Prostate gland (tissue), 2 donors: Measurements from ENCODE around the gene GALNTL6. TPM values are rescaled to one million over a fixed set of nuclear protein-coding genes. Genes with fewer than 3 reads are reported as not detected.

ENCODE experiments used
- DNase-seq: peaks from one replicate; pipeline ENCODE4 v3.0.0-alpha.2; 2019; ENCODE audit warnings: low spot score
- H3K27ac ChIP-seq, 2 donors: fragments of 200-600 bp; sonication (generic); 2 replicates each; pipeline ENCODE4 v1.5.1; 2017 to 2019
- H3K27me3 ChIP-seq: fragments of 200-600 bp; sonication (generic); replicated peaks from 2 replicates; pipeline ENCODE4 v1.5.1; 2019; ENCODE audit not compliant: insufficient read depth
- H3K36me3 ChIP-seq, 2 donors: fragments of 200-600 bp; sonication (generic); 1 replicate in 1 of 2; 2 replicates in 1 of 2; pipeline versions ENCODE4 v1.5.1 to v1.8.1; 2017 to 2019
- H3K4me1 ChIP-seq: fragments of 200-600 bp; sonication (generic); replicated peaks from 2 replicates; pipeline ENCODE4 v1.5.1; 2019
- H3K4me3 ChIP-seq, 2 donors: fragments of 200-600 bp; sonication (generic); 2 replicates each; pipeline ENCODE4 v1.5.1; 2017 to 2019
- H3K9me3 ChIP-seq: fragments of 200-600 bp; sonication (generic); 2 replicates; pipeline ENCODE4 v1.5.1; 2017
- CTCF ChIP-seq, 4 experiments: fragments of 200-600 bp in 2 of 4; fragments of 450-650 bp in 2 of 4; sonication (generic) in 2 of 4; IDR thresholded peaks; 1 replicate in 3 of 4; 2 replicates in 1 of 4; pipeline ENCODE4 v1.5.1; 2016 to 2019; ENCODE audit warnings: antibody characterized with exemption in 4 of 4, mild to moderate bottlenecking in 2 of 4, moderate library complexity in 2 of 4
- POLR2A ChIP-seq: fragments of 450-650 bp; IDR thresholded peaks from one replicate; pipeline ENCODE4 v1.6.1; 2016; ENCODE audit warnings: antibody characterized with exemption, mild to moderate bottlenecking
- POLR2AphosphoS5 ChIP-seq: sonication (generic); formaldehyde crosslinking; IDR thresholded peaks from one replicate; pipeline ENCODE4 v1.6.1; 2017; ENCODE audit warnings: antibody characterized with exemption
- WGBS: methylation state at CpG from one replicate; pipeline ENCODE4 v1.1.5; 2018; 5-methylcytosine and 5-hydroxymethylcytosine counted together
- intact Hi-C: fragments of 100-400 bp; cut with DNase I; formaldehyde crosslinking; loops from one replicate; pipeline ENCODE4 v1.14.2; 2022
- total RNA-seq, 2 donors: library from RNA; depleted of rRNA; stranded (reverse); fragments of >200 nt; gene quantifications; one replicate each; pipeline ENCODE4 v1.1.0, GENCODE V29; 2016

Gene GALNTL6
- total RNA-seq, 2 donors from 2014 or later = 0.23 to 0.85 TPM

GRCh38 chr4:171993247-171993646 is 180.0 kb downstream of the GALNTL6 start:
- 78% methylated on average over 1 of the region's 1 CpG for WGBS
- Histone ChIP-seq H3K27ac (no peak overlapping the region), H3K27me3 (no peaks in the 10 kb centered on the region), H3K4me1 (no peaks in the 10 kb centered on the region), H3K4me3 (no peak overlapping the region), H3K36me3 (no peaks in the 10 kb centered on the region), H3K9me3 (no peaks in the 10 kb centered on the region)
- intact Hi-C loops = no loop called here
- TF ChIP-seq POLR2AphosphoS5 (no peak), CTCF (IDR thresholded peaks at IDR 0.05) (no peak), POLR2A (no peak)
- DNase-seq = no peak

DNA sequence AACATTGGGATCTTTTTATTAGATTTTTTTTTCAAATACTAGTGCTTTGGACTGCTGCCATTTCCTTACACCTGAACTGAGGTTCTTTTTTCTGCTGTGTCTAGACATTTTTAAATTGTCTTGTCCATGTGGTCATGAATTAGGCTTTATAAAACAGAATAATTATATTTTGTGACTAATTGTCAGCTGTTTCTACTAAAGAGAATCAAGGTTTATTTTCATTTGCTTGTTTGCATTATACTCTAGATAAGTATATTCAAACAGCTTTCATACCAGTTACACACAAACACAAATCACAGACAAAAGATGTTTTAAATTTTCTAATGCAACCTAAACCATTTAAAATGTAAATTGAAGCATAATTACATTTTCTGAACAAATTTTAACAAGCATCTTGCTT is 194.7 kb downstream of the GALNTL6 start:
- TF ChIP-seq POLR2AphosphoS5 (no peak), CTCF (IDR thresholded peaks at IDR 0.05) (no peak), POLR2A (no peak)
- Histone ChIP-seq H3K27me3 (no peaks in the 10 kb centered on the region), H3K4me3 (no peak overlapping the region), H3K27ac (no peak overlapping the region), H3K4me1 (no peaks in the 10 kb centered on the region), H3K9me3 (no peaks in the 10 kb centered on the region), H3K36me3 (no peaks in the 10 kb centered on the region)
- no peak for DNase-seq
- intact Hi-C loops = no loop called here

- no peaks in the 10 kb centered on the region for H3K36me3 ChIP-seq
- H3K9me3 ChIP-seq = no peaks in the 10 kb centered on the region
- intact Hi-C loops = no loop called here
- TF ChIP-seq CTCF (IDR thresholded peaks at IDR 0.05) (no peak), POLR2AphosphoS5 (no peak), POLR2A (no peak)
- WGBS = 26% methylated on average over 3 of the region's 3 CpGs
- no peak overlapping the region for H3K27ac ChIP-seq
- H3K27me3 ChIP-seq = no peaks in the 10 kb centered on the region
- no peak overlapping the region for H3K4me3 ChIP-seq
- no peak for DNase-seq
- H3K4me1 ChIP-seq = no peaks in the 10 kb centered on the region
Observed at GRCh38 chr4:172009446-172010230, 196.4 kb downstream of the GALNTL6 start.

DNA sequence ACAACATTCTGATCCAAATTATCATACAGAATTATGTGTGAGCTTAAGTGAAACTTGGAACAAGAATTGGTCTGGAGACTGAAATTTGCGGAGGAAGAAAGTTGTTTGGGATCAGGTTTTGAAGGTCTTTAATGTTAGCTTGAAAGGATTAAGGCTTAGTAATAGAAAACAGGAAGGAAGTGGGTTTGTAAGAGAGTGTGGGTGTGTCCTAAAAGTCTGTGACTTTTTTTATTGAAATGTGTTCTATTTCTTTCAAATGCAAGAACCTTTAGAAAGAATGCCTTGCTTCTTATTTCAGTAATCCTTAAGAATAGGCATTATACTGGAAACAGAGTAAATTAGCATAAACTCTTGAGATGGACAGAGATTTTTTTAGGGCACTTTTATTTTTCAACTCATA is 198.0 kb downstream of the GALNTL6 start:
- no peaks in the 10 kb centered on the region for H3K4me1 ChIP-seq
- no peak overlapping the region for H3K27ac ChIP-seq
- no peak for DNase-seq
- H3K36me3 ChIP-seq = no peaks in the 10 kb centered on the region
- TF ChIP-seq POLR2A (no peak), CTCF (IDR thresholded peaks at IDR 0.05) (no peak), POLR2AphosphoS5 (no peak)
- H3K9me3 ChIP-seq = no peaks in the 10 kb centered on the region
- 82% methylated on average over 1 of the region's 1 CpG for WGBS
- intact Hi-C loops = no loop called here
- H3K27me3 ChIP-seq = no peaks in the 10 kb centered on the region
- H3K4me3 ChIP-seq = no peak overlapping the region

DNA sequence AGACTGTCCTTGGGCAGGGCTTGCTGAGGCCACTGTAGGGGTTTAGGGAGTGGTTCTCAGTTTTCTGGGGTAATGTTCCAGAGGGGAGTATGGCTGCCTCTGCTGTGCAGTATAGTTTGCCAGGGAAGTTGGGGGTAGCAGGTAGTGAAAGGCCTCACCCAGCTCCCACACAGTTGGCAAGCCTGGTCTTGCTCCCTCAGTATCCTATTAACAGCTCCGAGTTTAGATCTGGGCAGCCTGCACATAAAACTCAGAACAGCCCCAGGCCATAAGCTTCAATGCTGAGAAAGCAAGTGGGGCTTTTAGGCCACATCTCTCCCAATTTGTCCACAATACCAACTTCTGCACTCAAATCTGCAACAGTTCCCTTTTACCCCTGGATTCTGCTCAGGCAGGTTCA is 205.2 kb downstream of the GALNTL6 start:
- Histone ChIP-seq H3K4me1 (no peaks in the 10 kb centered on the region), H3K9me3 (no peaks in the 10 kb centered on the region), H3K36me3 (no peaks in the 10 kb centered on the region), H3K27me3 (no peaks in the 10 kb centered on the region), H3K4me3 (no peak overlapping the region), H3K27ac (no peak overlapping the region)
- intact Hi-C loops = no loop called here
- DNase-seq = no peak
- TF ChIP-seq CTCF (IDR thresholded peaks at IDR 0.05) (no peak), POLR2A (no peak), POLR2AphosphoS5 (no peak)
- 14% methylated on average over 1 of the region's 1 CpG for WGBS
